HG02870 (cell line): ENCODE measurements around the gene KIF11.
A peak's percentile ranks its signal among the peaks of the same experiment; 100 is the strongest.
"Not testable (repeated sequence)": the region's sequence is repeated elsewhere in the genome, so short reads cannot be mapped to it uniquely, and the experiment has no call there.

Source experiments
- ATAC-seq: cut with Tn5 transposase; IDR thresholded peaks from one replicate; pipeline ENCODE4 v1.9.1; 2021; ENCODE audit warnings: mild to moderate bottlenecking, moderate library complexity; ENCODE audit not compliant: unreplicated experiment

KIF11 gene

DNA sequence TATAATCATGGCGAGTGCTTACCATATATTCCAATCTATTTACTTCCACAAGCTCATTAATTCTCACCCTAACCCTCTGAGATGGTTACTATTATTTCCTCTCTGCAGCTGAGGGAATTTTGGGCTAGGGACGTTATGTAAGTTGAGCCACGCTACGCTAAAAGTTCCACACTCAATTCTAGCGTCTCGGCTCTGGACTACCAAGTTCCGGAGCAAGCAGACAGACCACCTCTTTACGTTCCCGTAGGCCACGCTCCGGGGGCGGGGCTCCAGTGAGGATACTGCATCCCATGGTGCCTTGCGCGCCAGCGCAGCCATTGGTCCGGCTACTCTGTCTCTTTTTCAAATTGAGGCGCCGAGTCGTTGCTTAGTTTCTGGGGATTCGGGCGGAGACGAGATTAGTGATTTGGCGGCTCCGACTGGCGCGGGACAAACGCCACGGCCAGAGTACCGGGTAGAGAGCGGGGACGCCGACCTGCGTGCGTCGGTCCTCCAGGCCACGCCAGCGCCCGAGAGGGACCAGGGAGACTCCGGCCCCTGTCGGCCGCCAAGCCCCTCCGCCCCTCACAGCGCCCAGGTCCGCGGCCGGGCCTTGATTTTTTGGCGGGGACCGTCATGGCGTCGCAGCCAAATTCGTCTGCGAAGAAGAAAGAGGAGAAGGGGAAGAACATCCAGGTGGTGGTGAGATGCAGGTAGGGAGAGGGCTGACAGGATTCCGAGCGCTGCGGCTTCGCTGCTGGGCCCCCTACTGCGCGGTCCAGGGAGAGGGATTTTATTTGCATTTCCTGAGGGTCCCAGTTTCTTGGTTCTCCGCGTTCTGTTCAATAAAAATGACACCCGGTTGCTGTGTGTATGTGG, at the start of gene KIF11:
Gene KIF11, plus strand, starts transcription at position 370 of the 858 bp plus-strand sequence. Its CDS starts 246 bp downstream, at position 616.
- peak; percentile 68 for ATAC-seq

DNA sequence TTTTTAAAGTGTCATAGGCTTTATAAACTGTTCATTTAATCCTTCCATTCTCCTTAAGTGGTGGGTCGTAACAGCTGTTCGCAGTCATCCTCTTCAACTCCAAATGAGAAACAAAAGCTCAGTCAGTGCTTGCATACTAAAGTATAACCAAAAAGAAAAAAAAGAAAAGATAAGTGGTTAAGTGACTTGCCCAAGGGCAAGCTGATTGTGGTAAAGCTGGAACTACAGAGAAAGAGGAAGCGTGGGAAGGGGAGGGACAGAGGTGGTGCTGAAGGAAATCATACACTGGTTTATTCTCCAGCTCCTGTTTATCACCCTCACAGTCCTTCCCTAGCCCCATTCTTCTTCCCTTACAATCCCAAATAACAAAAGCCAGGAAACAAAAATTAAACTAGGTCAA, 48.6 kb upstream of the KIF11 start:
- no peak for ATAC-seq

DNA sequence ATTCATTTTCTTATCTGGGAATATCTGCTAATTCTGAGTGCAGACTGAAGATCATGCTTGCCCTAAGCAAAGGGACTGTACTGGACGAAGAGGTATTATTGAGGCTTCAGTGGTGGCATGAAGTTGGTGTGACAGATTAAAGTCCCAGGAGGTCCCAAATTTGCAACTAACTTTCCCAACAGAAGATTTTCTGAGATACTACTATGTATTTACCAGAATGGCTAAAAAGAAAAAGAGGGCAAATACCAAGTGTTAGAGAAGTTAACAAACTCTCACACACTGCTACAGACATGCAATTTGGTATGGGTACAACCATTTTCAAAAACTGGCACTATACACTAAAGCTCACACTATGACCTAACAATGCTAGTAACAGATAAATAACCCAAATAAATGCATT, 47.4 kb upstream of the KIF11 start:
- ATAC-seq: no peak

DNA sequence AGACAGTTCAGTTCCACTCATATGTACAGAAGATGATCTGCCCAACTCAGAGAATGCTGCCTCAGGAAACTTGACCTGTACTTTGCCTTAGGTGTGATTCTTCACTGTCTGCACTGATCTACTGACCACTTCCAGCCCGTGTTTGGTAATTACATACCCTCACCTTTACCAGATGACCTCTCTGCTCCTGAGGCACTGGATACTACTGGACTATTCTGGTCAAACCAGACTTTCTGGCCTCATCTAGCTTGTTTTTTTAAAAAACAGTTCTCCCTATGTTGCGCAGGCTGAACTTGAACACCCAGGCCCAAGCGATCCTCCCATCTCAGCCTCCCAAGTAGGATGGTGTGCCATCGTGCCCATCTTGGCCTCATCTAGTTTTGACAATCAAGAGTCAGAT, 45.3 kb upstream of the KIF11 start:
- no peak for ATAC-seq

DNA sequence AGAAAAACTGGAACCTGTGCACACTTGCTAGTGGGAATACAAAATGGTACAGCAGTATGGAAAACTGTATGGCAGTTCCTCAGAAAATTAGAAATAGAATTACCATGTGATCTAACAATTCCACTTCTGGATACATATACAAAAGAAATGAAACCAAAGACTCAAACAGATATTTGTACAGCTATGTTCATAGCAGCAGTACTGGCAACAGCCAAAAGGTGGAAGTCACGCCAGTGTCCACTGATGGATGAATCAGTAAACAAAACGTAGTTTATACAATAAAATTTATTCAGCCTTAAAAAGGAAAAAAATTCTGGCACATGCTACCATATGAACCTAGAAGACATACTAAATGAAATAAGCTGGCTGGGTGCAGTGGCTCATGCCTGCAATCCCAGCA, 42.0 kb upstream of the KIF11 start:
- no peak for ATAC-seq

DNA sequence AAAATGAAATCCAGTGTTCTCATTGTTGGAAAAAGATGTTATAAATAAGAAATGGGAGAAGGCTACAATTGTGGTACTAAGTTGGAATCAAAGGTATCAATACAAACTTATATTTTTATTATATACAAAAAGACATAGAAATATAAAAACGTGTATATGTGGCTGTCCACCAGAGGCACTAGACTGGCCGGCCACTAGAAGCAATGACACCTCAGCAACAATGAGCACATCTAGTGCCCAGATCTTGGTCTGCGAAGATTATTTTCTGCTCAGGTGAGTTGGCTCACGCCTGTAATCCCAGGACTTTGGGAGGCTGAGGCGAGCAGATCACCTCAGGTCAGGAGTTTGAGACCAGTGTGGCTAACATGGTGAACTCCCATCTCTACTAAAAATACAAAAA, 40.6 kb upstream of the KIF11 start:
- ATAC-seq: no peak

DNA sequence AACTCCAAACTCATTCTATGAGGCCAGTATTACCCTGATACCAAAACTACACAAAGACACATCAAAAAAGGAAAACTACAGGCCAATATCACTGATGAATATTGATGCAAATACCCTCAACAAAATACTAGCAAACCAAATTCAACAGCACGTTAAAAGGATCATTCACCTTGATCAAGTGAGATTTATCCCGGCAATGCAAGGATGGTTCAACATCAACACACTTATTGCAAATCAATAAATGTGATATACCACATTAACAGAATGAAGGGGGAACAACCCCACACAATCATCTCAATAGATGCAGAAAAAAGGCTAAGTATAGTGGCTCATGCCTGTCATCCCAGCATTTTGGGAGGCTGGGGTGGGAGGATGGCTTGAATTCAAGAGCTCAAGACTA, 39.0 kb upstream of the KIF11 start:
- ATAC-seq: no peak

DNA sequence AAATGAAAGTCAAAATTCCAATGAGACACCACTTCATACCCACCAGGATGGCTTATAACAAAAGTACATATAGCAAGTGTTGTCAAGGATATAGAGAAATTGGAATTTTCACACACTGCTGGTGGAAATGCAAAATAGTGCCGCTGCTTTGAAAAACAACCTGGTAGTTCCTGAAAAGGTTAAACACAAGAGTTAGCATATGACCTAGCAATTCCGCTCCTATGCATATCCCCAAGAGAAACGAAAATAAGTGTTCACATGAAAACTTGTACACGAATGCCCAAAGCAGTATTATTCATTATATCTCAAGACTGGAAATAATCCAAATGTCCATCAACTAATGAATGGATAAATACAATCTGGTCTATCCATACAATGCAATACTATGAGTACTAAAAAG, 33.9 kb upstream of the KIF11 start:
- no peak for ATAC-seq

DNA sequence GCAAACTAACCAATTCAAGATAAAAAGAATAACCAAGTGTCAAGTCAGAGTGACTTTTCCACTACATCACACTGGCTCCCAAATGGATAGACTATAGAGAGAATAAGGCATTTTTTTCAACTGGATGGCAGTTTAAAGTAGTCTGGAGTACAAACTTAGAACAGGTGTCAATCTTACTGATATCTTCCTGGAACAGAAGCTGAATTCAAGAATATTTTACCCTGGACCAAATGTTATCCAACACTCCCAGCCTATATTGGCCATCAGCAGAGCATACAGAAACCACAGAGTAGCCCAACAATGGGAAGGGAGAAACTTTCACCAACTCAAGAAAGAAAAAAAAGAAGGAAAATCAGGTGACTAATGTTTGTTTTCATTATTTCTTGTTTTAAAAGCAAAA, 30.5 kb upstream of the KIF11 start:
- ATAC-seq: no peak

DNA sequence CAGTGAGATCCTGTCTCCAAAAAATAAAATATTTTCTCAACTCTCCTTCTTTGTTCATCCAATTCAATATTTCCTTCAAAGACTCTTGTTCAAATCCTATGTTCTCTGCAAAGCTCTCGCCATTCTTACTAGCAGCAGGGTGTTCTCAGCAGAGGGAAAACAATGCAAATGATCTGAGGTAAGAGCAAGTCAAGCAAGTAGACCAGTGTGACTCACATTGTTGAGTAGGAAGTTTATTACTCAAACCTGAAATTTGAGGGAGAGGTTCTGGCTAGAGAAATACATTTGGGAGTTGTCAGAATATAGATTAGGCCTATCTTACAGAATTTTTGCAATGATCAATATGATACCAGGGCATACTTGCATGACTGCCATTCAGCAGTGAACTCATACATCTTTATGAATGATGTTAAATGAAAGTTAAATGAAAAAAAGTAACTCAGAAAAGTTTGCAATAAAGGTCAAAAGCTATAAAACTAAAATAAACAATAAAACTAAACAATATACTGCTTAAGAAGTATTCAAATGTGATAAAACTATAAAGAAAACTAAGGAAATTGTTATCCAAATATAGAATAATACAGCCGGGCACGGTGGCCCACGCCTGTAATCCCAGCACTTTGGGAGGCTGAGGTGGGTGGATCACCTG, 24.9 kb upstream of the KIF11 start:
- peak; percentile 80 for ATAC-seq

DNA sequence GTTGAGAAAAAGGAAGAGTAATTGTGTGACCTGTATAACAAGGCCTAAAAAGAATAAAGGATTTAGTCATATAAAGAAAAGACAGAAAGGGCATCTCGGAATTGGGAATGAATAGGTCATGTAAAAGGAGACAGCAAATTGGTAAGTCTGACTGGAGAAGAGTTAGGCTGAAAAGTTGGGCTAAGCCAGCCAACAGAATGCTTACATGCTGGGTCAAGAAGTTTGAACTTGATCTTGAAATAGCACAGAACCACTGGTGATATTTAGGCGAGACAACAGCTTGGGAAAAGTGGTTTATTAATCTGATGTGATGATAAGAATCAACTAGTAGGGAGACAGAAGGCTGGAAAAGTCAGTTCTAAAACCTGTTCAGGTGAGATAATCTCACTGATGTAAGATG, 23.9 kb upstream of the KIF11 start:
- no peak for ATAC-seq

DNA sequence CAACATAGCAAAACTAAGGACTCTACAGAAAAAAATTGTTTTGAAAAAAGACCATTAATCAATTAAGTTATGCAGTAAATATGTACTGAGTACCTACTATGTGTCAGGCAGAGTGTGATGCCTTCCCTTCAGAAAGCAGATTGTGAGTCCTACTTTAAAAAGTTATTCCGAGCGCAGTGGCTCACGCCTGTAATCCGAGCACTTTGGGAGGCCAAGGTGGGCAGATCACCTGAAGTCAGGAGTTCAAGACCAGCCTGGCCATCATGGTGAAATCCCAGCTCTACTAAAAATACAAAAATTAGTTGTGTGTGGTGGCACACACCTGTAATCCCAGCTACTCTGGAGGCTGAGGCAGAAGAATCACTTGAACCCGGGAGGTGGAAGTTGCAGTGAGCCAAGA, 23.3 kb upstream of the KIF11 start:
- ATAC-seq: not testable (repeated sequence)

DNA sequence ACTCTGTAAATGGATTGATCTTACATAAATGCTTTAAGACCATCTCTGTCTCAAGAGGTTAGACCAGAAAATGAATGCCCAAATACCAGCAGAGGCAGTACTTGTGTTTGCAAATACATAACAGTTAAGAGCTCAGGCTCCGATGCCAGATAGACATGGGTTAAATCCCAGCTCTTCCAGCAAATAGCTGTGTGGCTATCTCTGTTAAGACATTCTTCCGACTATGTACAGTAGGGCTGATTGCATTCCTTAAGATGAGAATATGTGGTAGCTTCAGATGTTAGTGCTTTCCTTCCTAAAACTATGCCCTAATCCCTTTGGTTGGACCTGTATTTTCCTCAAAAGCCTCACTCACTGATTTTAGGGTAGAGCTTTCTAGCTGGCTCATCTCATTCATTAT, 21.3 kb upstream of the KIF11 start:
- no peak for ATAC-seq

DNA sequence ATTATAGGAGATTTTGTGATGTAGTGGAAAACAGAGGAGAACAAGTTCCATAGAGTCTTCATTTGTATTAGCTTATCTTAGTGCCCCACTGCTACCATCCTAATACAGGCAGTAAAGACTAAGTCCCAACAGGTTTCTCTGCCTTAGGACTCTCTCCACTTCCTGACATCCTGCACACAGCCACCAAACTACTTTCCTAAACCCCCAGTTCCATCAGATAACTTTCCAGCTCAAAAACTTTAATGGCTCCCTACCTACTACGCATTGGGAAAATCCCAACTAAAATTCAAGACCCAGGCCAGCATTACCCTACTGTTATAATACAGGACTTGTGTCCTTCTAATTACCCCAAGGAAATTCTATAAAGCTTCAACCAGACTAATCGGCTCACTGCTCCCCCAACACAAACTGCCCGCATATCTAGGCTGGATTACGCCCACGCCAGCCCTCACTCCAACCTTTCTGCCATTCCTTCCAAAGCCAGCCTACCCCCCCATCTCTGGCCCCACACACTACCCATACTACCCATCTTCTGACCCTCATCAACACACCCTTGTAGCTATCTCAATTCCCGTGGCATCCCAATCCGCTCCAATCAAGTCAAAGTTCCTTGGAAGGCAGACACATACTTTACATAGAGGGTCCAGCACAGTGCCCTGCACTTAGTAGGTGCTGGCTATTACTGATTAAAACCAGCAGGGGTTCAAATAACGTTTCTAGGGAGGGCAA, 20.4 kb upstream of the KIF11 start:
- ATAC-seq: no peak

DNA sequence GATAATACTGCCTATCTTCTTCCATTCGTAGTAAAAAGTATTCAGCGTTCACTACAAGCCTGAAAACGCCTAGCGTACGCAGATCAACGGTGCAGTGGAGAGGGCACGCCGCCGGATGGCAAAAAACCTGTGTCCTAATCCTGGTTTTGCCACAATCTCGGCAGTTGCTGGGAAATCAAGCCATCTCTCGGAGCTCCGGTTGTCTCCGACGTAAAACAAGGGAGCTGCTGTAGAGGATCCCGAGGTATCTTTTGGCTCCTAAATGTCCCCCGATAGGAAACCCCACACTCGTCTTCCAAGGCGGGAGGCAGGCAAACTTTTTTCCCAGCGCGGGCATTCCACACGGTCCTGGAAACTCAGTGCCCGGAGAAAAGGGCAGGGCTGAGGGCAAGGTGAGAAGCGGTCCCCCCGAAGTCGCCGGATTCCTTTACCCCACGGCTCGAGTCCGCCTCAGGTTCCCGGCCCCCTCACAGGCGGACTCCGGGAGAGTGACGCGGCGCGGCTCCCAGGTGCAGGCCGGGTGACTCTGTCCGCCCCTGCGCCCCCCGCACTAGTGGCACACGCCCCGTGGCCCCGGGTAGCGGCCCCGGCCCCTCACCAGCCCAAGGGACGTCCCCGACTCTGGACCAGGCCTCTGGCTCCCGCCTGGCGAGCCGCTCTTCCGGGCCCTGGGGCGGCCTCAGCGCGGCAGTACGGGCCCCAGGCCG, 19.7 kb upstream of the KIF11 start:
- ATAC-seq: peak; percentile 19

DNA sequence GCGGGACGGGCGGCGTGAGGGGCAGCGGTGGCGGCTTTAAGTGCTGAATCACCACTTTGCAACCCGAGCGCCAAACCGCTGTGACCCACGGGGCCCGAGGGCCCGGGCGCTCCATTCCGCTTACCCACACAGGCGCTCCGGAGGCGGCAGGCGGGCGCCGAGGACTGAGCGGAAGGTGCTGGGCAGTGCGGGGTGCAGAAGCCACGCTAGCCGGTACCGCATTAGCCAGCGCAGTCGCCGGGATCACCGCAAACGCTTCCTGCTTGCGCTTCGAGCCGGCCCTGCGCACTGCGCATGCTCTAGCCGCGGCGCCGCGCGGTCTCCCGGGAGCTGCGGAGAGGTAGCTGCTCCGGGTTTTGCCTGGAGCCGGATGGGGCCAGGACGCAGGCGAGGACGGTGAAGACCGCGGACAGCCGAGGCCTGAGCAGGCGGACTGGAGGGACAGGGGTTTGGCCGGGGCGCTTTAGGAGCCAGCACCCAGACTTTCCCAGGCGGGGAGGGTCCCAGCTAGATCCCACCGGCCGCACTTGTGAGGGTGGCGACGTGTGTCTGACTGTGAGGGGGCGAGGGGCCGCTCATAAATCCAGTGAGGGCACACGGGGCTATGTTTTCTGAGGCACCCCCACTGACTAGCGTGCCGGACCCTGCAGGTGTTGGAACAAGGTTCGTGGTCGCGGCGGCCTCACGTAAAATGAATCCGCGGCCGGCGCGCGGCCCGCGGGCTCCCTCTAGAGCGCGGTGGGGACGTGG, 19.0 kb upstream of the KIF11 start, which contains the start of gene IDE:
Gene IDE, minus strand, starts transcription at position 296 of the 750 bp plus-strand sequence. Its CDS starts 74 bp downstream, at position 222.
- ATAC-seq: peak; percentile 65

DNA sequence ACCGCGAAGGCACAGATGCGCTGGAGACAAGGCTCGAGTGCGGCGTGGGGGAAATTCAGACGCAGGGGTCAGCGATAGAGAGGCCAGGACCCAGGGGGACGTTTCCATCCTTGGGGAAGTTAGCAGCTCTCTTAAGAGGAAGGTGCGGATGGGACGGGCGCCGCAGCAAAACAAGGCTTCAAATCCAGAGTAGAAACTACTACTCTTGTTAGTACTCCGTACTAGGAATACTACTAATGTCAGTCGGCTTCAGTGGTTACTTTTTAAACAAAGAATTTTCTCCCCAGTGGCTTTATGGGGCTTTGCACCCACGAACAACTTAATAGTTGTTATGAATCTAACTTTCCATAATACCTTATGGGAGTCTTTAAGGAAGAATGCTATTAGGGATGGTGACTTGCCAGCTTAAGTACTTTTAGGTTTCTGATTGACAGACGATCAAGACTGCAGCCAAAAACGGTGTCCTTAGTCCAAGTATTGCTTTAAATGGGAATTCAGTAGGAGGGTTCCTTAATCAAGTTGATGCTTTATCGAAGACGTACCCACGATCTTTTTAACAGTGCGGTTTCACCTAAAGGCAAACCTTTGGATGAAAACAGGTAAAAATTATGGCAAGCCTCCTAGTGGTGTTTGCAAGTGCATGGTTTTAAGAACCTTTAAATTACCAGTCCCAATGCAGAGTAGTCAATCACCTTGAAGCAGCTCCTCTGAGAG, 18.2 kb upstream of the KIF11 start:
- peak; percentile 21 for ATAC-seq

DNA sequence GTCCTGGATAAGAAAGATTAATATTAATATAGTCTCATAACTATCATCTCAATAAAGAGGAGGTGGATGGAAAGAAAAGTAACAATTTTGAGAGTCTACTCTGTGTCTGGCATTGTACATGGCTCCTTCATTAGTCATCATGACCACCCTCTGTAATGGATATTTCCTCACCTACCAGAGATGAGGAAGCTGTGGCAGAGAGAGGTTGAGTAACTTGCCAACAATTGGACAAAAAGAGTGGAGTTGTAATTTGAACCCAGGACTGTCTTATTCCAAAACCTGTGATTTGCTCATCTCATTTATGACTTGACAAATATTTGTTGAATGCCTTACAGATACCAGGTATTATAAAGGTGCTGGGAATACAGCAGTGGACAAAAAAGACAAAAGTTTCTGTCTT, 17.0 kb upstream of the KIF11 start:
- ATAC-seq: no peak

DNA sequence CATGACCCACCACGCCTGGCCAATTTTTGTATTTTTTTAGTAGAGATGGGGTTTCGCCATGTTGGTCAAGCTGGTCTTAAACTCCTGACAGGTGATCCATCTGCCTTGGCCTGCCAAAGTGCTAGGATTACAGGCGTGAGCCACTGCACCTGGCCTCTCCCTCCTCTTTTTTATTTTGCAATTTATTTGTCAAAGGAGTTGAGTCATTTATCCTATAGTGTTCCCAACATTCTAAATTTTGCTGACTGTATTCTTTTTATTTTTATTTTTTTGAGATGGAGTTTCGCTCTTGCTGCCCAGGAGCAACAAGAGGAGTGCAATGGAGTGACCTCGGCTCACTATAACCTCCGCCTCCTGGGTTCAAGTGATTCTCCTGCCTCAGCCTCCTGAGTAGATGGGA, 10.6 kb upstream of the KIF11 start:
- ATAC-seq: not testable (repeated sequence)
